ENCODE results near the gene EFCAB5.
A peak's percentile ranks its signal among the peaks of the same experiment; 100 is the strongest.
"Not testable (repeated sequence)": the region's sequence is repeated elsewhere in the genome, so short reads cannot be mapped to it uniquely, and the experiment has no call there.

EFCAB5 gene

GRCh38 chr17:30103921-30104320 is 162.5 kb downstream of the EFCAB5 start:
- DNase-seq, result no peak

- DNase-seq, result peak; percentile 86
Observed at GRCh38 chr17:30104575-30105339, 163.3 kb downstream of the EFCAB5 start.

- DNase-seq, result no peak
Observed at GRCh38 chr17:30112794-30113193, 171.4 kb downstream of the EFCAB5 start.

GRCh38 chr17:30113213-30113612 is 171.8 kb downstream of the EFCAB5 start:
- DNase-seq, result peak; percentile 19

DNA sequence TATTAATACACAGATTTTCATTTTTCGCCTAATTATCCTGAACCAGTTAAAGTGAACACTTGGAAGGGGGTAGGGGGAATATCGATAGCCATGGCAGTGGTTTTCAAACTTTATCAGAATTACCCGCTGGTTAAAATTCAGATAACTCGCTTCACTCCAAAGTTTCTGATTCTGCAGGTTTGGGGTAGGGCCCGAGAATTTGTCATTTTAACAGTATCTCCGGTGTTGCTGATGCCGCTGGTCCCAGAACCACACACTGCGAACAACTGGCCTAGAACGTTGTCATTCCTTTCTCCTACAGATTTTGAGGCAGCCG is 174.9 kb downstream of the EFCAB5 start:
- no peak for DNase-seq

DNA sequence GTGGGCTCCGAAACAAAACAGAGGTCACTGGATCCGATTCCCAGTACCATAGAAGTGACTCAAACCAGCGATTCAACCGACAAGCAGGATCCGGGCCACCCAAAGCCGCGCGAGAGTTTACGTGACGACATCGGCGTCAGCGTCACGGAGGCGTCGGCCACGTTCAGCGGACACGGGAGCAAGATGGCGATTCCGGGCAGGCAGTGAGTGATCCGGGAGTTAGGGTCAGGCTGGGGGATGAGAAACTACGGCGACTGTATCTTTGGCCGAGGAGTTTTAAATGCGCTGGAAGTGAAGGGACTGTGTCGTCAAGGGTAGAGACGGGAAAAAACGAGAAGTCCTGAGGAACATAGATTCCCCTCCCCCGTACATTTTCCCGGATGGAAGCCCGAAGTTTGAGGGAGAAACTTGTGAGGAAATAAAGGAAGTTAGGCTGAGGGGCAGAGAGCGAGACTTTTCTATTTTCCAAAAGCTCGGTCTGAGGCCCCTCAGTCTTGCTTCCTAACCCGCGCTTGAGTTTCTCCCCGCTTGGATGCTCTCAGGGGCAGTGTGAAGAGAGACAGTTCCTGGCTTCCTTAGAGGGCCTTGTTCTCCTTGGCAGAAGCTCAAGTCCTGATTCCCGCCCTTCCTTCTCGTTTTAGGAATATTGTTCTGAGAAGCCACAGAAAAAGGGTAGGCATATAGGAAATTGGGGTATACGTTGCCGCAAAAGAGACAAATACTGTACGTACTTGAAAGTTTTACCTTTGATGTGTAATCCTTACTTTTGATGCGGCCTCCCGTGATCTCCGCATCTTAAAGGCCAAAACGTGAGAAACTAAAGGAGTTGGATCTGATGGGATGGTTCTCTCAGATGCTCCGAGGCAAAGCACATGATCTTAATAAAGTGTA is 175.5 kb downstream of the EFCAB5 start, which contains the start of gene NSRP1:
Gene NSRP1, plus strand, starts transcription at position 156 of the 891 bp plus-strand sequence. Its CDS starts 28 bp downstream, at position 184.
- DNase-seq, result peak; percentile 95

DNA sequence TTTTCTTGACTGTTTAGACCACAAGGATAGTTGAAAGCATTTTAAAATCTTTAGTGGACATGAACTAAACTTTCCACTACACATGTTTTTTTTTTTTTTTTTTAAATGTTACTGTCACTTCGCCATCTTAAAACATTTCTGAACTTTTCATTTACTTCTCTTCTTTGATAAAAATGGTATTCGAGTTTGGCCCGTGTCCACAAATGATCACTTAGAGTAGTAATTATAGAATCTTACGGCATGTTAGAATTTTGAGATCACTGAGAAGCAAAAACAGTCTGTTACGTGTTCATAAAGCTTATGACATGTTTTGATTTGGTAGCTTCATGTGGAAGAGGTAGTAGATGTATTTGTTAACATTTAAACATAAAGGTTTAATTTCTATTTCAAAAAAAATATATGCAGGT is 176.2 kb downstream of the EFCAB5 start:
- DNase-seq, result no peak

- not testable (repeated sequence) for DNase-seq
Observed at GRCh38 chr17:30118635-30119034, 177.2 kb downstream of the EFCAB5 start.

- DNase-seq, result no peak
Observed at GRCh38 chr17:30124273-30124796, 182.9 kb downstream of the EFCAB5 start.

DNA sequence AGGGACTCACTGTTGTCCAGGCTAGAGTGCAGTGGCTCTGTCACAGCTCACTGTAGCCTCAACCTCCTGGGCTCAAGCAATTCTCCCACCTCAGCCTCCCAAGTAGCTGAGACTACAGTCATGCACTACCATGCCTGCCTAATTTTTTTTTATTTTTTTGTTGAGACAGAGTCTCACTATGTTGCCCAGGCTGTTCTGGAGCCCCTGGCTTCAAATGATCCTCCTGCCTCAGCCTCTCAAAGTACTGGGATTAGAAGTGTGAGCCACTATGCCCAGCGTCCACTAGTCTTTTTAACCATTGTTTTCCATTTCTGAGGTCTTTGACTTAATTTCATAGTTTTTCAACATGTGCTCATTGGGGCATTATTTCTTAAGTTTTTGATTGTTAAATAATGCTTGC is 188.7 kb downstream of the EFCAB5 start:
- DNase-seq, result no peak

GRCh38 chr17:30132615-30133014 is 191.2 kb downstream of the EFCAB5 start:
- no peak for DNase-seq

- no peak for DNase-seq
Observed at GRCh38 chr17:30133197-30133596, 191.8 kb downstream of the EFCAB5 start.

- DNase-seq, result no peak
Observed at GRCh38 chr17:30134551-30134950, 193.1 kb downstream of the EFCAB5 start.

DNA sequence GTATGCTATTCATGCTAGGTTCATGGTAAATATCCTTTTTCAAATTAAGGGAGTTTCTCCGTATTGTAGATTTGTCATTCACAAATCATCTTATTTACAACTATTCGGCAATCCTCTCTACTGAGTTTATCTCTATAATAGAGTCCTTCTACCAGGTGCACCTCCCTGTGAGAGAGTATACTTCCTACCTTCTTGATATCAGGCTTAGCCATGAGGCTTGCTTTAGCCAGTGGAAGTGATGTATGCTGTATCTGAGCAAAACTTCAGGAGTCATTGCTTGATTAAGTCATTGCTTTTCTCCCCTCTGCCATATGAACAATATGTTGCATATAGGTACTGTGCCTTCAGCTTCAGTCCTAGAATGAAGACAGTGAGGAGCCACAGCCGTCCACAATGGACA is 195.7 kb downstream of the EFCAB5 start:
- DNase-seq, result no peak

- not testable (repeated sequence) for DNase-seq
Observed at GRCh38 chr17:30147860-30148259, 206.4 kb downstream of the EFCAB5 start.

- no peak for DNase-seq
Observed at GRCh38 chr17:30148376-30148775, 206.9 kb downstream of the EFCAB5 start.

DNA sequence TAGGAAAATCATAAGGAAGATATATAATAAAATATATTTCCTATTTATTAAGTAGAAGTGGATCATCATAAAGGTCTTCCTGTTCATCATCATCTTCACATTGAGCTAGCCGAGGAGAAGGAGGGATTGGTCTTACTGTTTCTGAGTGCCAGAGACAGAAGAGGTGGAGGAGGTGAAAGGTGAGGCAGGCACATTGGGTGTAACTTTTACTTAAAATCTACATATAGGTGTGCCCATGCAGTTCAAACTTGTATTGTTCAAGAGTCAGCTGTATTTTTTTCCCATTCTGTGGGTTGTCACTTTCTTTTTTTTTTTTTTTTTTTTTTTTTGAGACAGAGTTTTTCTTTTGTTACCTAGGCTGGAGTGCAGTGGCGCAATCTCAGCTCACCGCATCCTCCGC is 210.0 kb downstream of the EFCAB5 start:
- DNase-seq, result no peak

- no peak for DNase-seq
Observed at GRCh38 chr17:30153463-30153862, 212.0 kb downstream of the EFCAB5 start.

- no peak for DNase-seq
Observed at GRCh38 chr17:30155389-30155788, 214.0 kb downstream of the EFCAB5 start.

Measured in NCI-H345 (cell line).